Large intestine (tissue), 3 donors: ENCODE data around the gene SLCO4A1. TPM values are rescaled to one million over a fixed set of nuclear protein-coding genes. Genes with fewer than 3 reads are reported as not detected.

Source experiments
- DNase-seq, 2 donors: peaks; one replicate each; pipeline versions ENCODE4 v3.0.0 to v3.0.0-alpha.2; 2013
- H3K27ac ChIP-seq: one replicate; pipeline ENCODE4 v1.5.1; 2013; ENCODE audit warnings: low read length
- H3K27me3 ChIP-seq: 2 replicates; pipeline ENCODE4 v1.6.1; 2013; ENCODE audit warnings: low read length; ENCODE audit not compliant: control insufficient read depth, insufficient read depth
- H3K36me3 ChIP-seq: 2 replicates; pipeline ENCODE4 v1.6.1; 2013; ENCODE audit warnings: low read length; ENCODE audit not compliant: control insufficient read depth, insufficient read depth
- H3K4me1 ChIP-seq: one replicate; pipeline ENCODE4 v1.6.1; 2013; ENCODE audit warnings: low read length; ENCODE audit not compliant: control insufficient read depth, insufficient read depth
- H3K4me3 ChIP-seq: one replicate; pipeline ENCODE4 v1.5.1; 2013; ENCODE audit warnings: low read length
- H3K9me3 ChIP-seq: one replicate; pipeline ENCODE4 v1.6.1; 2013; ENCODE audit warnings: mild to moderate bottlenecking, low read depth, low read length, moderate library complexity; ENCODE audit not compliant: control insufficient read depth
- WGBS: methylation state at CpG from one replicate; pipeline ENCODE4 v1.1.5; 2013; ENCODE audit warnings: low lambda C conversion rate; ENCODE audit not compliant: insufficient coverage; 5-methylcytosine and 5-hydroxymethylcytosine counted together
- polyA plus RNA-seq: library from polyadenylated mRNA; unstranded; fragments of 120-200 nt; gene quantifications from one replicate; pipeline ENCODE4 v1.2.1, GENCODE V29; 2013

Gene SLCO4A1
- polyA plus RNA-seq, 1 donor: 1.4 TPM

DNA sequence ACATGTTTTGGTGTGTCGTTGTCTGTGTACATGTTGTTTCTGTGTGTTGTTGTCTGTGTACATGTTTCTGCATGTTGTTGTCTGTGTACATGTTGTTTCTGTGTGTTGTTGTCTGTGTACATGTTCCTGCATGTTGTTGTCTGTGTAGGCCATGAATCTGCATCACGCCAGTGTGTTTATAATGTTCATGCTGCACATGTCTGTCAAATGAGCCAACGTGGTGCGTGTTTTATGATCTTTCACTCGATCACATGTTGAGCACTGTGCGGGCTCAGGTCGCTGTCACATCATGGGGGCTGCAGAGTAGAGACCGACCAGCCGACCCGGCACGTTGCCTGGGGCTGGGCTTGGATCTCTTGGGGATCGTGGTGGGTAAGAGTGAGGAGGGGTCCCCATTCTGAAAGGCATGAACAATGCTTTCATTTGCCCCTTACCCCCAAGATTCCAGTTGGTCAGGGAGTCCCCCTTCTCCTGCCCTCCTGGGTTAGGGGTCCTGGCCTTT is 26.5 kb upstream of the SLCO4A1 start:
- WGBS: no CpG with 5 or more reads among the region's 12 CpGs

DNA sequence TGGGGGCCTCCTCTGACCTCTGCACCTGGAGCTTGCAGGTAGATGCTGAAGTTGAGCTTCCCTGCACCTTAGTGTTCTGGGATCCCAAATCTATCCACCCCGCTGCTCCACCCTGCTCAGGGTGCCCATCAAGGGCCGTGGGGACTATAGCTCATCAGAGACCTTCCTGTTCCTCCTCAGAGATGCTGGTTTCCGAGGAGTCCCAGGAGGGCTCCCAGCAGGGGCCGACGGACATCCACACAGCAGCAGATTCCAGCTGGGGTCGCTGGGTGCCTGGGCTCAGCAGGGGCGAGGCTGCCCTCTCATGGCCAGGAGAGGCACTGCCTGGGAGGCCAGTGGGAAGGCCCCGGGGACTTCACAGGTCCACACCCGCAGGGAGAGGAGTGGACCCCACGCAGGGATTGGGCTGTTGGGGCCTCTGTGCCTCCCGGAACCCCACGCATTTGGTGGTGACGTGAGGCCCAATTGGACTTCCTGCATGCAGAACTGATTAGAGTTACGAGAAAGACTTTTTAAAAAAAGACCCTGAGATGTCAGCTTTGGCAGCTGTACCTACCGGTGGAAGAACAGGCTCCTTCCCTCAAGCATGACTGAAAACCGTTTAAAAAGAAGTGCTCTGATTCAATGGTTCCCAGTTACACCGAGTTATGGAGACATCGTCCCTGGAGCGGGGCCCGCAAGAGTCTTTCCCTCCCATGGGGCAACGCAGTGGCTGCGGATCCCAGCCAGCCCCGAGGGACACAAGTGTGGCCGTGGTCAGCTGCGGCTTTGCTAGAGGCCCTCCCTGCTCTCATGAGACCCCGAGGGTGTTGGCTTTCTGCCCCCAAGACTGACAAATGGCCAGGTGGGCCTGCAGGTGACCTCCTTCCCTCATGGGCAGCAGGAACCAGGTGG is 25.3 kb upstream of the SLCO4A1 start:
- H3K4me3 ChIP-seq: no peak overlapping the region
- H3K4me1 ChIP-seq: peaks cover 4% of the 10 kb centered on the region

More for the DNA sequence above, 26.5 kb upstream of the SLCO4A1 start:
- no peak for DNase-seq
- Histone ChIP-seq H3K27me3 (peaks cover 7% of the 10 kb centered on the region), H3K9me3 (no peaks in the 10 kb centered on the region), H3K4me3 (no peak overlapping the region), H3K4me1 (peaks cover 4% of the 10 kb centered on the region), H3K27ac (no peak overlapping the region), H3K36me3 (no peaks in the 10 kb centered on the region)

DNA sequence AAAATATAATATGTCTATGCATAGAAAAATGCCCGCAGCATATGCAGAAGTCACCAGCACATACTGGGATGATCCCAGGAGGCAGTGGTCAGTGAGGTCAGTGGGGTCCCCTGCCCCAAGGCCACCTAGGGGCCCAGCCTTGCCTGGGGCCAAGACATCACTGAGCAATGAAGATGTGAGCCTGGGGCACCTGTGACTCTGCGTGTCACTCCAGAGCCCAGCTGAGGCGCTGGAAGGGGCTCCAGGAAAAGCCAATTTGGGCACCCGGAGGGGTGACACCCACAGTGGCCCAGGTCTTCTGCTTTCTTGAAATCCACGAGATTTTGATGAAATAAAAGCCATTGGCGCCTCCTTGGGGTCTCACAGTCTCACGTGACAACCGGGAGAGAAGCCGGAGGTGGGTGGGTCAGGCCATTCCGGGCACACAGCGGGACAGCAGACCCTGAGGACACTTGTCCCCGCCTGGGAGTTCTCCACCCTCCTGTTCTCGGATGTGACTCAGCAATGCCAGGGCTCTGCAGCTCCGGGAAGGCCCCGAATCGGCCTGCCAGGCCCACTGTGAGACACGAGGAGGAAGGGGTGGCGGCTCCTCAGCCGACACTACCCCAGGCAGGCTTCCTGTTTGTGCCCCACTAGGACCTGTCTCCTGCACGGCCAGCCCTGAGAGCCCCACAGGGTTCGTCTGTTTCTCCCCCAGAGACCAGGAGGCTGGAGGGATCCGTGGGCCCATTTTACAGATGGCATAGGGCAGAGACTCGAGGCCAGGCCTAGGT is 24.4 kb upstream of the SLCO4A1 start:
- Histone ChIP-seq H3K4me3 (no peak overlapping the region), H3K9me3 (no peaks in the 10 kb centered on the region), H3K36me3 (no peaks in the 10 kb centered on the region), H3K27ac (no peak overlapping the region), H3K27me3 (peaks cover under 1% of the 10 kb centered on the region), H3K4me1 (peaks cover 8% of the 10 kb centered on the region)
- DNase-seq: no peak
- WGBS: no CpG with 5 or more reads among the region's 23 CpGs

More for the DNA sequence above, 25.3 kb upstream of the SLCO4A1 start:
- H3K9me3 ChIP-seq: no peaks in the 10 kb centered on the region
- no peak overlapping the region for H3K27ac ChIP-seq
- H3K27me3 ChIP-seq: peaks cover 2% of the 10 kb centered on the region
- WGBS: 50% methylated on average over 1 of the region's 26 CpGs
- peak; percentile 56 to 63 for DNase-seq
- H3K36me3 ChIP-seq: no peaks in the 10 kb centered on the region

DNA sequence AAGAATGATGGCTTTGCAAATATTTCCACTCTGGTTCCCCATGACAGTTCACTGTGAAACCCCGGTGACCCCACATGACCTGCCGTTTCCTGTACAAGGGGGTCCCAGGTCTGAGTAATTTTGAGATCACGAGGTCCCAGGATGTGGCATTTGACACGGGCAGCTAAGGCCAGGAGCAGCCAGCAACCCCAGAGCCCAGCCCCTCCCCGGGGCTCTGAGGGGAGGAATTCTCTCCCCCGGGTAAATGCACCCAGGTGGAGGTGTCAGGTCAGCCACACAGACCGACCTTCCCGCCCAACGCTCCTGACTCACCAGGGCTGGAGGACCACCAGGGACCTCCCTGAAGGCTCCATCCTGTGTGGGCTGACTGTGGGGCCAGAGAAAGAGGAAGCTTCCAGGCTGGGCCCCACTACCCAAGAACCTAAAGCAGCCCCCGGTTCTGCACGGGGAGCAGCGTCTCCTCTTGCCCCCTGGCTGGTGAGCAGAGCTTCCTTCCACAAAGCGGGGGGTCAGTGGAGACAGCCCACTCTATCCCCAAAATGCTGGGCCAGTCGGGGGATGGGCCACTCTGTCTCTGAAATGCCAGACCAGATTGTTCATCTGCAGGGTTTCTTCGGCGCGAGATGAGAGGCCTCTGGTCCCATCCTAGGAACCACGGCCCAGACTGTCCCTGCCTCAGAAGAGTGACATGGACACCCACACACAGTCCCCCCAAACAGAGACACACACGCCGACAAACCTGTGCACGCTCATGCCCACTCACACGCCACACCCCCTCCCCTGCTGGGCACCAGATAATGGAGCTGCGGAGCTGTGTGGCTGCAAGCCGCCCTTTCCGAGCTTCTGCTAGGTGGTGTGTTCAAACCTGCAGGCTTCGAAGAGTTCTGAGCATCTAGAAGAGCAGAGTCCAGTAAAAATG is 23.4 kb upstream of the SLCO4A1 start:
- no peak overlapping the region for H3K27ac ChIP-seq
- no CpG with 5 or more reads among the region's 26 CpGs for WGBS

DNA sequence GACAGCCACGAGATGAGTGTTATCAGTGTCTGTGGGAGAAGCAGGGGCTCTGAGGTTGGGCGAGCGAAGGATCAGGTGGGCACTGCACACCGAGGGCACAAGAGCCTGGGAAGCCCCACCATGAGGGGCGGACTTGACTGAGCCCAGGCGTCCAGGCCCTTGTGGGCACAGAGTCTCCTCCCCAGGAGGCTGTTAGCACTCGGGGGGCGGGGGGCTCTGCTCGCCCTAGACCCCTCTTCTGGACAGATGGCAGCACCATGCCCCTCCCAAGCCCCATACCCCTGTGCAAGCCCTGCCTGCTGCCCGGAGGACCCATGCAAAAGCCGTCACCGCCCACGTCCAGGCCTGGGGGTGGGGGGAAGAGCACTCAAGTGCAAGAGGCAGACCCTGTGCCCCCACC is 21.7 kb upstream of the SLCO4A1 start:
- Histone ChIP-seq H3K27me3 (no peaks in the 10 kb centered on the region), H3K4me1 (peaks cover 23% of the 10 kb centered on the region), H3K27ac (no peak overlapping the region), H3K9me3 (no peaks in the 10 kb centered on the region), H3K4me3 (no peak overlapping the region), H3K36me3 (no peaks in the 10 kb centered on the region)
- DNase-seq: no peak
- no CpG with 5 or more reads among the region's 13 CpGs for WGBS

More for the DNA sequence above, 23.4 kb upstream of the SLCO4A1 start:
- Histone ChIP-seq H3K36me3 (no peaks in the 10 kb centered on the region), H3K9me3 (no peaks in the 10 kb centered on the region), H3K4me3 (no peak overlapping the region), H3K4me1 (peaks cover 17% of the 10 kb centered on the region), H3K27me3 (no peaks in the 10 kb centered on the region)
- no peak for DNase-seq

DNA sequence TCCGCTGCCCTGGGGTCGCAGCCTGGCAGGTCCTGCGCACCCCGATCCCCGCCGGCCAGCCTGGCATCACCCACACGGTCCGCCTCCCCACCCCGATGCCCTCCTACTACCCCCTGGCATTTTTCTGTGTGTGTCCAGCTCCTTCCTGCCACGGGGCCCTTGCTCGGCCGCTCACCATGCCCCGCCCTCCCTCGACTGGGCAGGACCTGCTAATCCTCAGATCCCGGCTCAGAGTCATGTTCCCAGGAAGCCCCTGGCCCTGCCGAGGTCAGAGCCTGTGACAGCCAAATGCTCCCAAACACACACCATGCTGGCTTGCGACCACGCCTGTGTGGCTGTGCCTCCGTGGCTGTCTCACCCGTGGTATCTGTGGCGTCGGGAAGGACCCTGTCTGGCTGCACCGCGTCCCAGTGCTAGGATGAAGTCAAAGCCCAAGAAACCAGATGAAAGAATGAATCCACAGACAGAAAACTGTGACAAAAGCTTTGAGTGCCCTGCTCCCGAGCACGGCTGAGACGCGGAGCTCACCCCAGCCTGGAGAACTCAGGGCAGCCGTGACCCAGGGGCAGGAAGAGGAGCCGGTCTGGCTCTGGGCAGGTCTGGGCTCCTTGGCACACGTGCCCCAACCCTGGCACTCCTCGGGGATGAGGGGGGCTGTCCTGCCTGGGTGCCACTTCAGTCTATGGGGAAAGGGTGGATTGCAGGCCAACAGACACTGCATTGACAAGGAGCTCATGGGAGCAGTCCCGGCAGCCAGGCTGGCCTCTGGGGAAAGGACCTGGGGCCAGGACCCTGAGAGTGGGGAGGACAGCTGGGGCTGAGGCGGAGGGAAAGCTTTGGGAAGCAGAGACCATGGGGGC is 20.8 kb upstream of the SLCO4A1 start:
- no peaks in the 10 kb centered on the region for H3K27me3 ChIP-seq
- H3K9me3 ChIP-seq: no peaks in the 10 kb centered on the region
- no peak overlapping the region for H3K27ac ChIP-seq
- no CpG with 5 or more reads among the region's 34 CpGs for WGBS
- DNase-seq: no peak
- no peak overlapping the region for H3K4me3 ChIP-seq
- no peaks in the 10 kb centered on the region for H3K36me3 ChIP-seq
- H3K4me1 ChIP-seq: peaks cover 22% of the 10 kb centered on the region

DNA sequence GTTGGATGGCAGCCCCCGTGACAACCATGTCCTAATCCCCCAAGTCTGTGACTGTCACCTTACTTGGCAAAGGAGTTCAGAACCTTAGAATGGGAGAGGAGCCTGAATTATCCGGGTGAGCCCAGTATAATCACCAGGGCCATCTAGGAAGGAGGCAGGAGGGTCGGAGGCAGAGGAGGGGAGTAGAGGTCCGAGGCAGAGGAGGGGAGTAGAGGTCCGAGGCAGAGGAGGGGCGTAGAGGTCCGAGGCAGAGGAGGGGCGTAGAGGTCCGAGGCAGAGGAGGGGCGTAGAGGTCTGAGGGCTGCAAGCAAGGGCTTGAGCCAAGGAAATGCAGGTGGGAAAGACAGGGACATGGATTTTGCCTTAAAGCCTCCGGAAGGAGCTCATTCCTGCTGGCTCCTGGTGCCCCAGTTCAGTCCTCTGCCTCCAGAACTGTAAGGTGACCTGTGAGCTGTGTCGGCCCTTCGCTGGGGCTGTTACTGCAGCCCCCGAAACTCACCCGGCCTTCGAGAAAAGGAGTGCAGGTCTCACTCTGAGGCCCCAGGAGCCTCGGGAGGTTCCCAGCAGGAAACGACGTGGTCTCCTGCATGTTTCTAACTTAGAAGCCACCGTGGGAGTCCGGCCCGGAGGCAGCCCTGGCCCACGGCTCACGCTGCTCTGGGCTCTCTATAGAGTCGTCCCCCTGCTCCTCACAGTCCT is 20.0 kb upstream of the SLCO4A1 start:
- Histone ChIP-seq H3K9me3 (no peaks in the 10 kb centered on the region), H3K27ac (no peak overlapping the region), H3K36me3 (no peaks in the 10 kb centered on the region), H3K4me1 (peaks cover 19% of the 10 kb centered on the region), H3K4me3 (no peak overlapping the region), H3K27me3 (no peaks in the 10 kb centered on the region)
- DNase-seq: no peak
- 100% methylated on average over 1 of the region's 25 CpGs for WGBS

DNA sequence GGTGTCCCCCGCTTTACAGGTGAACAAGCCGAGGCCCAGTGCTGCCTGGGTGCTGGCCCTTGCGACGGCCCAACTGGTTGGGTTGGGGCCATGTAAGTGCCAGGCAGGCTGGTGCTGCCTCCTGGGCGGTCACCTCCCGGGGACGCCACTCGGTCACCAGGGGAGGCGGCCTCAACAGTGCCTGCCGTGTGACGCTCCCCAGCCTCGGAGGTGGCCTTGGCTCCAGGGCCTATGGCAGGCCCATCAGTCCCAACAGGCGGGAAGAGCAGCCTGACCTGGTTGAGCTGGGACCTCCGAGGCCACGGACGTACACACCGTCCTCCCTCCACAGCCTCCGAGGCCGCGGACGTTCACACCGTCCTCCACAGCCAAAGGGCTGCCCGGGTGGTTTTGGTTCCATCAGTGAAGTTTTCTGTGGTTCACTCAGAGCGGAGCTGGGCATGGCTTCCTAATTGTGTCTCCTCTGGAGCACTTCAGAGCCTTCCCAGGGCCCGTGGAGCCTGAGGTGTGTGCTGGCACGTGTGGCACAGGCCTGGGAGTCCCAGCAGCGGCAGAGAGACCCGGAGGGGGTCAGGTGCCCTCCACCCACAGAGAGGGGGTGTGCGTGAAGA is 19.3 kb upstream of the SLCO4A1 start:
- Histone ChIP-seq H3K4me1 (peaks cover 19% of the 10 kb centered on the region), H3K9me3 (no peaks in the 10 kb centered on the region), H3K4me3 (no peak overlapping the region), H3K27ac (peak overlapping the region; percentile 88), H3K36me3 (no peaks in the 10 kb centered on the region), H3K27me3 (no peaks in the 10 kb centered on the region)
- no CpG with 5 or more reads among the region's 29 CpGs for WGBS
- no peak for DNase-seq
